ENCODE data around the gene MYO16.

Gene MYO16

DNA sequence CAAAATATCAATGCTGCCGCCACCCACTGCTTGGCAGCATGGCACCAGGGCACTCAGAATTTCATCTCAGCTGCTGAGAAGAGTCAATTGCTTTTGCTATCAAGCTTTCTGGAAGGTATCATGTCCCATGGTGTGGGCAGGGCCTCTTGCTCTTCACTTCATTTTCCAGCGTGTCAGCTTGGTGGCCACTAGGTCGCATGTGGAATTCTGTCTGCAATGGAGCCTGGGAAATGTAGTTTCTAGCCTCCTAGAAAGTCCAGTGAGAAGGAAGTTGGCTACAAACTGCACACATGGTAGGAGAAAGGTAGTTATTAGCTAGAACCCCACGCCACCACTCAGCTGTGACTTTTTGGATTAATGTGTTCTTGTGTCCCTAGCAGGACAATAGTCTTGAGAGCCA, 105.3 kb downstream of the MYO16 start:
- H3K9me2 ChIP-seq (replicated peaks; ENCODE audit: insufficient read depth, low read length), result no peaks in the 10 kb centered on the region
- no peaks in the 10 kb centered on the region for H3K27me3 ChIP-seq (ENCODE audit: low read length)
- no peaks in the 10 kb centered on the region for H3F3A ChIP-seq (ENCODE audit: insufficient read depth)
- TF ChIP-seq, protein P1, sequence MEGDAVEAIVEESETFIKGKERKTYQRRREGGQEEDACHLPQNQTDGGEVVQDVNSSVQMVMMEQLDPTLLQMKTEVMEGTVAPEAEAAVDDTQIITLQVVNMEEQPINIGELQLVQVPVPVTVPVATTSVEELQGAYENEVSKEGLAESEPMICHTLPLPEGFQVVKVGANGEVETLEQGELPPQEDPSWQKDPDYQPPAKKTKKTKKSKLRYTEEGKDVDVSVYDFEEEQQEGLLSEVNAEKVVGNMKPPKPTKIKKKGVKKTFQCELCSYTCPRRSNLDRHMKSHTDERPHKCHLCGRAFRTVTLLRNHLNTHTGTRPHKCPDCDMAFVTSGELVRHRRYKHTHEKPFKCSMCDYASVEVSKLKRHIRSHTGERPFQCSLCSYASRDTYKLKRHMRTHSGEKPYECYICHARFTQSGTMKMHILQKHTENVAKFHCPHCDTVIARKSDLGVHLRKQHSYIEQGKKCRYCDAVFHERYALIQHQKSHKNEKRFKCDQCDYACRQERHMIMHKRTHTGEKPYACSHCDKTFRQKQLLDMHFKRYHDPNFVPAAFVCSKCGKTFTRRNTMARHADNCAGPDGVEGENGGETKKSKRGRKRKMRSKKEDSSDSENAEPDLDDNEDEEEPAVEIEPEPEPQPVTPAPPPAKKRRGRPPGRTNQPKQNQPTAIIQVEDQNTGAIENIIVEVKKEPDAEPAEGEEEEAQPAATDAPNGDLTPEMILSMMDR (IDR thresholded peaks at IDR 0.05; ENCODE audit: insufficient read depth, low read length, poor library complexity, severe bottlenecking), result no peak
- no peak for TF ChIP-seq EZH2phosphoT487 (conservative IDR thresholded peaks at IDR 0.05; ENCODE audit: low read length)
- no peaks in the 10 kb centered on the region for H3K79me2 ChIP-seq (ENCODE audit: insufficient read depth, low read length)
- no peaks in the 10 kb centered on the region for H4K20me1 ChIP-seq (ENCODE audit: low read depth, low read length)
- H3K4me2 ChIP-seq (ENCODE audit: low read depth, low read length, poor library complexity, severe bottlenecking), result no peak overlapping the region
- no peak overlapping the region for H2AFZ ChIP-seq (ENCODE audit: low read depth, low read length, severe bottlenecking)
- H3K4me3 ChIP-seq (ENCODE audit: insufficient read depth, low read length, poor library complexity, severe bottlenecking), result no peak overlapping the region
- no peaks in the 10 kb centered on the region for H3K9me3 ChIP-seq (ENCODE audit: insufficient read depth, low read length)
- no peak overlapping the region for H3K9ac ChIP-seq (ENCODE audit: low read length)
- no peaks in the 10 kb centered on the region for H3K36me3 ChIP-seq (ENCODE audit: low read length)
- no peak overlapping the region for H3K27ac ChIP-seq (ENCODE audit: low read depth, low read length)

DNA sequence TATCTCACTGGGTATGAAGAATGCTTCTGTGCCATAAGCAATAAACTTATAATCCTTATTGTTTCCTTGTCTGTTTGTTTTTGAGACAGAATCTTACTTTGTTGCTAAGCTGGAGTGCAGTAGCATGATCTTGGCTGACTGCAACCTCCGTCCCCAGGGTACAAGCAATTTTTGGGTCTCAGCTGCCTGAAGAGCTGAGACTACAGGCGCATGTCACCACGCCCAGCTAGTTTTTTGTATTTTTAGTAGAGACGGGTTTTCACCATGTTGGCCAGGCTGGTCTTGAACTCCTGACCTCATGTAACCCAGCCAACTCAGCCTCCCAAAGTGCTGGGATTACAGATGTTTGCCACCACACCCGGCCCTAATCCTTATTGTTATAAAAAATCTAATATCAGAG, 112.5 kb downstream of the MYO16 start:
- no peaks in the 10 kb centered on the region; the same call in 1 of the 2 replicates for H3K9me2 ChIP-seq (replicated peaks; ENCODE audit: insufficient read depth, low read length)
- H3K27me3 ChIP-seq (ENCODE audit: low read length), result no peaks in the 10 kb centered on the region
- H4K20me1 ChIP-seq (ENCODE audit: low read depth, low read length), result no peaks in the 10 kb centered on the region
- no peak for TF ChIP-seq EZH2phosphoT487 (conservative IDR thresholded peaks at IDR 0.05; ENCODE audit: low read length)
- TF ChIP-seq, protein P1 (IDR thresholded peaks at IDR 0.05; ENCODE audit: insufficient read depth, low read length, poor library complexity, severe bottlenecking), result no peak
- H3K9ac ChIP-seq (ENCODE audit: low read length), result no peak overlapping the region
- H3K4me2 ChIP-seq (ENCODE audit: low read depth, low read length, poor library complexity, severe bottlenecking), result no peak overlapping the region
- no peak overlapping the region for H2AFZ ChIP-seq (ENCODE audit: low read depth, low read length, severe bottlenecking)
- H3F3A ChIP-seq (ENCODE audit: insufficient read depth), result no peaks in the 10 kb centered on the region
- no peaks in the 10 kb centered on the region for H3K79me2 ChIP-seq (ENCODE audit: insufficient read depth, low read length)
- no peaks in the 10 kb centered on the region for H3K36me3 ChIP-seq (ENCODE audit: low read length)
- H3K4me3 ChIP-seq (ENCODE audit: insufficient read depth, low read length, poor library complexity, severe bottlenecking), result no peak overlapping the region
- H3K27ac ChIP-seq (ENCODE audit: low read depth, low read length), result no peak overlapping the region
- H3K9me3 ChIP-seq (ENCODE audit: insufficient read depth, low read length), result peaks cover 6% of the 10 kb centered on the region; the same call in 1 of the 2 replicates

DNA sequence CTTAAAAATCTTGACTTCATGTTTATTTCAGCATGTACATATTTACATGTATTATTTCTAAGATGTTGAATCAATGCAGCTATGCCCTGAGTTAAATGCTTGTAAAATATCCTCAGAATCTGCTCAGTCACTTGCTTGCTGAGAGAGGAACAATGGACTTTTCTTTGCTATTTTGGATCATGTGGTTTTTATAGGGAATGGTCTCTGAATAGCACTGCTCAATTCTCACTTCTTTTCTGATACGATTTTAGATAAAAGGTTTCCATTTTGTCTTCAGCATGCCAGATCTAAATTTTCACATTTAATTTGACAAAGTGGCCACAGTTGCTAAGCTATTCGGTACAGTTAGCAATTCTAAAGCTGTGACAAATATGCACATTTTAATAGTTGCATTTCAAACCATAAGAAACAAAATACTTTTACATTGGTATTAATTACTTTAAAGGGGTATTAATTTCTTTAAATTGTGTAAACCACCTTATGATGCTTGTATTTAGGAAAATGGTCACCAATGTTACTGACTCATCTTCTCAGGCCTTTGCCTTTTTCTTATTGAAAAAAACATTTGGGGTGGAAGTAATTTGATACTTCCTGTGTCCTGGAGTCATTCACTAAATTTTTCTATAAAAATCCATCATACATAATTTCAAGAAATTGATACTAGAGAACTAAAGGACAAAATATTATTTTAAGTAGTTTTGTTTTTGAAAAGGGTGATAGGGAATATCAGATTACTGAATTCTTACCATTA, 113.5 kb downstream of the MYO16 start:
- H3K36me3 ChIP-seq (ENCODE audit: low read length), result no peaks in the 10 kb centered on the region

More for the DNA sequence above, 113.5 kb downstream of the MYO16 start:
- no peak overlapping the region for H2AFZ ChIP-seq (ENCODE audit: low read depth, low read length, severe bottlenecking)
- no peak overlapping the region for H3K27ac ChIP-seq (ENCODE audit: low read depth, low read length)
- TF ChIP-seq EZH2phosphoT487 (conservative IDR thresholded peaks at IDR 0.05; ENCODE audit: low read length), result no peak
- TF ChIP-seq, protein P1 (IDR thresholded peaks at IDR 0.05; ENCODE audit: insufficient read depth, low read length, poor library complexity, severe bottlenecking), result no peak
- H3K9me2 ChIP-seq (replicated peaks; ENCODE audit: insufficient read depth, low read length), result no peaks in the 10 kb centered on the region; the same call in 1 of the 2 replicates
- no peaks in the 10 kb centered on the region for H3K79me2 ChIP-seq (ENCODE audit: insufficient read depth, low read length)
- H3F3A ChIP-seq (ENCODE audit: insufficient read depth), result no peaks in the 10 kb centered on the region
- no peaks in the 10 kb centered on the region for H3K27me3 ChIP-seq (ENCODE audit: low read length)
- no peak overlapping the region for H3K4me3 ChIP-seq (ENCODE audit: insufficient read depth, low read length, poor library complexity, severe bottlenecking)
- H3K9ac ChIP-seq (ENCODE audit: low read length), result no peak overlapping the region
- H3K4me2 ChIP-seq (ENCODE audit: low read depth, low read length, poor library complexity, severe bottlenecking), result no peak overlapping the region
- no peaks in the 10 kb centered on the region for H4K20me1 ChIP-seq (ENCODE audit: low read depth, low read length)
- H3K9me3 ChIP-seq (ENCODE audit: insufficient read depth, low read length), result peaks cover 6% of the 10 kb centered on the region; the same call in 1 of the 2 replicates
